Small intestine (tissue), 7 donors: ENCODE results near the gene NME3. TPM values are rescaled to one million over a fixed set of nuclear protein-coding genes. Genes with fewer than 3 reads are reported as not detected.
"Not testable (repeated sequence)": the region's sequence is repeated elsewhere in the genome, so short reads cannot be mapped to it uniquely, and the experiment has no call there.

ENCODE experiments used
- DNase-seq, 2 donors: peaks; one replicate each; pipeline versions ENCODE4 v3.0.0 to v3.0.0-alpha.2; 2013
- FAIRE-seq: peaks from 2 replicates; lab custom pipeline; 2012; peaks lifted over from hg19 to GRCh38; lab: Jason Lieb, UNC
- H3K27ac ChIP-seq, 3 donors: one replicate each; pipeline ENCODE4 v1.5.1; 2013; ENCODE audit warnings: low read length in 2 of 3, mild to moderate bottlenecking in 2 of 3, control low read depth in 1 of 3, inconsistent platforms in 1 of 3, low read depth in 1 of 3, moderate library complexity in 1 of 3
- H3K27me3 ChIP-seq, 3 donors: one replicate each; pipeline ENCODE4 v1.6.1; 2013; ENCODE audit warnings: low read length in 3 of 3, inconsistent platforms in 1 of 3; ENCODE audit not compliant: control insufficient read depth in 3 of 3, insufficient read depth in 3 of 3
- H3K36me3 ChIP-seq, 3 donors: one replicate each; pipeline ENCODE4 v1.6.1; 2013; ENCODE audit warnings: low read length in 3 of 3, inconsistent platforms in 1 of 3, low read depth in 1 of 3, mild to moderate bottlenecking in 1 of 3, moderate library complexity in 1 of 3; ENCODE audit not compliant: control insufficient read depth in 3 of 3, insufficient read depth in 2 of 3
- H3K4me1 ChIP-seq, 3 donors: one replicate each; pipeline ENCODE4 v1.6.1; 2013; ENCODE audit warnings: low read length in 2 of 3, inconsistent platforms in 1 of 3, low read depth in 1 of 3, mild to moderate bottlenecking in 1 of 3, moderate library complexity in 1 of 3; ENCODE audit not compliant: control insufficient read depth in 3 of 3, insufficient read depth in 2 of 3
- H3K4me3 ChIP-seq, 3 donors: one replicate each; pipeline ENCODE4 v1.5.1; 2013; ENCODE audit warnings: low read length in 3 of 3, control low read depth in 1 of 3, inconsistent platforms in 1 of 3, low read depth in 1 of 3, mild to moderate bottlenecking in 1 of 3, moderate library complexity in 1 of 3
- H3K9me3 ChIP-seq, 2 donors: one replicate each; pipeline ENCODE4 v1.6.1; 2013; ENCODE audit warnings: low read depth in 1 of 2, low read length in 1 of 2; ENCODE audit not compliant: control insufficient read depth in 2 of 2, insufficient read depth in 1 of 2
- WGBS, 3 donors: extraction: QIAGEN DNeasy Blood & Tissue Kit; methylation state at CpG; one replicate each; pipeline ENCODE4 v1.1.7; 2013; 5-methylcytosine and 5-hydroxymethylcytosine counted together
- polyA plus RNA-seq, 4 donors: library from polyadenylated mRNA; stranded (reverse) in 3 of 4; unstranded in 1 of 4; fragments of 200-250 nt in 3 of 4; fragments of 120-200 nt in 1 of 4; gene quantifications; one replicate each; pipeline versions ENCODE4 v1.2.1 to v1.2.3, GENCODE V29; 2013
- donor health status: healthy with polysubstance abuse.
- donor health status: control.
- donor health status: control.
- donor health status: Bipolar disorder and iron deficiency.
- donor health status: healthy.

The NME3 gene
- polyA plus RNA-seq, 4 donors: 61.2 to 293 (median 153) TPM

- Histone ChIP-seq H3K9me3 (peaks cover 0 to under 1% of the 10 kb centered on the region in 2 donors), H3K4me1 (no peaks in the 10 kb centered on the region), H3K36me3 (peaks cover 12 to 80% (median 13%) of the 10 kb centered on the region in 3 donors), H3K27me3 (no peaks in the 10 kb centered on the region), H3K4me3 (no peak overlapping the region), H3K27ac (no peak overlapping the region)
- DNase-seq (no peak), FAIRE-seq (no peak)
- 91 to 93% (median 91%) methylated on average over 32 of the region's 32 CpGs for WGBS, 3 donors
These were observed 27.7 kb downstream of the NME3 start for GRCh38 chr16:1743376-1744337.

GRCh38 chr16:1741553-1742165, 29.7 kb downstream of the NME3 start:
- no peak for FAIRE-seq
- Histone ChIP-seq H3K4me3 (no peak overlapping the region), H3K9me3 (peaks cover 0 to 3% of the 10 kb centered on the region in 2 donors), H3K27ac (no peak overlapping the region), H3K36me3 (peaks cover 4 to 60% (median 5%) of the 10 kb centered on the region in 3 donors), H3K4me1 (no peaks in the 10 kb centered on the region), H3K27me3 (no peaks in the 10 kb centered on the region)
- no peak for DNase-seq
- WGBS, 3 donors: 95 to 98% (median 98%) methylated on average over 19 of the region's 19 CpGs

DNA sequence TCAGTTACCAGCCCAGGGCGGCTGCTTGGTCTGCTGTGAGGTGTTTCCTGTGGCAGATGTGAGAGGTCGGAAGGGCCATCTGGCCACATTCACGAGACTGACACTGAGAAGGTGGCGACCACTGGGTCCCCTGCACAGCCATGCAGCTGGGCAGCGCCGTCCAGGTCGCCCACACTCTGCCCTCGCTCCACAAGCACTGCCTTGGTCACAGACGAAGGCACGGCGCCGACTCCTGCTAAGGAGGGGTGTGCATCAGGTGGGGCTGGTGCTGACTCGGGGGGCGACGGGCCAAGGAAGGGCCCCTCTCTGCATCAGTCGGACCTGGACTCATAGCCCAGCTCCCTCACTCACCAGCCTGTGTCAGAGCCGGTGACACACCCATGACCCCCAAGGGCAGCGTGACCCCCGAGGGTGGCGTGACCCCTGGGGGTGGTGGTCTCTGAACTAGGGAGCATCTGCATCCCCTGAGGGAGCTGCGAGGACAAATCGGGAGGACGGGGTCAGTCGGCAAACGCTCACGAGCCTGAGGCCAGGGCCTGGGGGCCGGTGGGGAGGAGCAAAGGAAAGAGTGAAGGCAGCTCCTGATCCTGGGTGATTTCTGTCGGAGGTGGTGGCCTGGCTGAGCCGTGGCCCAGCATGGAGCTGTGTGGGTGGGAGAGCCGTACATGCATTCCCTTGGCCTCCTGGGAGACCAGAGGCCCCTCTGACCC, 30.4 kb downstream of the NME3 start:
- FAIRE-seq: no peak
- no peaks in the 10 kb centered on the region for H3K4me1 ChIP-seq
- peaks cover 0 to 3% of the 10 kb centered on the region in 2 donors for H3K9me3 ChIP-seq
- H3K27me3 ChIP-seq: no peaks in the 10 kb centered on the region
- WGBS, 3 donors: 94 to 97% (median 94%) methylated on average over 30 of the region's 30 CpGs
- H3K27ac ChIP-seq: no peak overlapping the region
- DNase-seq: no peak
- peaks cover 2 to 53% (median 4%) of the 10 kb centered on the region in 3 donors for H3K36me3 ChIP-seq
- no peak overlapping the region for H3K4me3 ChIP-seq

- no peaks in the 10 kb centered on the region for H3K4me1 ChIP-seq
- no peak for DNase-seq
- FAIRE-seq: no peak
- H3K27me3 ChIP-seq: no peaks in the 10 kb centered on the region
- peaks cover 2 to 51% (median 4%) of the 10 kb centered on the region in 3 donors for H3K36me3 ChIP-seq
- WGBS, 3 donors: 96 to 98% (median 97%) methylated on average over 33 of the region's 33 CpGs
- H3K9me3 ChIP-seq: peaks cover 0 to 3% of the 10 kb centered on the region in 2 donors
- no peak overlapping the region for H3K27ac ChIP-seq
- no peak overlapping the region for H3K4me3 ChIP-seq
These were observed 31.1 kb downstream of the NME3 start for GRCh38 chr16:1740234-1740633.

- FAIRE-seq: no peak
- H3K36me3 ChIP-seq: peaks cover 2 to 51% (median 13%) of the 10 kb centered on the region in 3 donors
- H3K4me1 ChIP-seq: no peaks in the 10 kb centered on the region
- peaks cover 0 to 3% of the 10 kb centered on the region in 2 donors for H3K9me3 ChIP-seq
- H3K27me3 ChIP-seq: no peaks in the 10 kb centered on the region
- WGBS, 3 donors: 97 to 98% (median 97%) methylated on average over 22 of the region's 22 CpGs
- no peak overlapping the region for H3K27ac ChIP-seq
- no peak overlapping the region for H3K4me3 ChIP-seq
- no peak for DNase-seq
These were observed 36.5 kb downstream of the NME3 start for GRCh38 chr16:1734816-1735215.

DNA sequence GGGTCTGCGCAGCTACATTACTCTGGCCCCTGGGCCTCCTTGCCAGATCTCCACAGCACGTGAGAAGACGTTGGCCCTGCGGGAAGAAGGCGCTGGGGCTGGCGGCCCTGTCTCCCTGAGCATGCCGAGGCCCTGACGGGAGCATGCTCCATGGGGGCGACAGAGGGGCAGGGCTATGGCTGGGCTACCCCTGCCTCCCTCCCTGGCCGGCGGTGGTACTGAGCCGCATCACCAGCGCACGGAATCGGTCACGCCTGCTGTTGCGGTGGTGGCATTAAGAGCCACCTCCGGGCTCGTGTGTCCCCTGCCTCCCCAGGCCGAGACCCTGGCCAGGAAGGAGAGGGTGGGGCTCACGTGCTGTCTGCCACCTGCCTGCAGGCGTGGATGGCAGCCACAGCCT, 37.2 kb downstream of the NME3 start:
- peaks cover 0 to 3% of the 10 kb centered on the region in 2 donors for H3K9me3 ChIP-seq
- 95 to 96% (median 96%) methylated on average over 21 to 22 of the region's 22 CpGs for WGBS, 3 donors
- H3K27me3 ChIP-seq: no peaks in the 10 kb centered on the region
- no peak for FAIRE-seq
- no peak overlapping the region for H3K4me3 ChIP-seq
- no peaks in the 10 kb centered on the region for H3K4me1 ChIP-seq
- no peak for DNase-seq
- peaks cover 5 to 58% (median 18%) of the 10 kb centered on the region in 3 donors for H3K36me3 ChIP-seq
- H3K27ac ChIP-seq: no peak overlapping the region

DNA sequence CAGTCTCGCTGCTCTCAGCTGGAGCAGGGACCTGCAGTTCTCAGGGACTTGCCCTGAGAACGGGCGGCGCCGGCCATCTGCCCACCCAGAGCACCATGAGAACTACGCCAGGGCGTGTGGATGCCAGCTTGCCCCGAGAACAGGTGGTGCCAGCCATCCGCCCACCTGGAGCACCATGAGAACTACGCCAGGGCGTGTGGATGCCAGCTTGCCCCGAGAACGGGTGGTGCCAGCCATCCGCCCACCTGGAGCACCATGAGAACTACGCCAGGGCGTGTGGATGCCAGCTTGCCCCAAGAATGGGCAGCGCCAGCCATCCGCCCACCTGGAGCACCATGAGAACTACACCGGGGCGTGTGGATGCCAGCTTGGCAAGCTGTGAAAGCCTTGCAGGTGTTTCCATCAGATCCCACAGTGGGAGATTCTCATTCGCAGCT, 38.8 kb downstream of the NME3 start:
- not testable (repeated sequence) for H3K27me3 ChIP-seq, FAIRE-seq, H3K27ac ChIP-seq, DNase-seq, H3K9me3 ChIP-seq, H3K4me1 ChIP-seq, H3K4me3 ChIP-seq
- WGBS, 3 donors: 82 to 94% (median 93%) methylated on average over 21 of the region's 21 CpGs
- H3K36me3 ChIP-seq: peaks cover 7 to 73% (median 25%) of the 10 kb centered on the region in 3 donors

DNA sequence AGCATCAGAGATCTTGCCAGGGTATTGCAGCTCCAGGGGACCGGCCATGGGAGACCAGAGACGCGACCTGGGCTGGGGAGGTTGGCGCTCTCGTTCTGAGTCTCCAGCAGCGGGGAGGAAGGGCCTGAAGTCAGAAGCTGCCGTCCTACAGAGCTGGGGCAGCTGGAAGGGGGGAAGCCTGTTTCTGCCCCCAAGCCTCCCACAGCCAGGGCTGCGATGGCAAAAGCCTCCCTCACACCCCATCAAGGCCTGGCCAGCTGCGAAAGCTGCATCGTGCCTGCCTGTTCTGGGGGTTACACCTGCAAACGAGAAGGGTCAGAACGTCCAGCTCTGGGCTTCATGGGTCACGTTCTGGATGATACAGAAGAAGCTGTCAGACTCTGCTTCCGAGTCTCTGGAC, 39.3 kb downstream of the NME3 start:
- 89 to 91% (median 91%) methylated on average over 14 of the region's 14 CpGs for WGBS, 3 donors
- peaks cover 7 to 78% (median 26%) of the 10 kb centered on the region in 3 donors for H3K36me3 ChIP-seq
- H3K27ac ChIP-seq: no peak overlapping the region
- no peaks in the 10 kb centered on the region for H3K27me3 ChIP-seq
- DNase-seq (no peak), FAIRE-seq (no peak)
- H3K4me3 ChIP-seq: no peak overlapping the region
- no peaks in the 10 kb centered on the region for H3K9me3 ChIP-seq
- no peaks in the 10 kb centered on the region for H3K4me1 ChIP-seq
